Panc1 (cell line): ENCODE measurements around the gene LIME1. TPM values are rescaled to one million over a fixed set of nuclear protein-coding genes. Genes with fewer than 3 reads are reported as not detected.
A peak's percentile ranks its signal among the peaks of the same experiment; 100 is the strongest.

Source experiments
- ATAC-seq: fragments of 200-7000 bp; cut with Tn5 transposase; 2 replicates; pipeline ENCODE4 v1.9.1; 2020; ENCODE audit warnings: mild to moderate bottlenecking, moderate library complexity
- BruUV-seq: library from RNA; stranded (reverse); fragments of 400-500 nt; replicated peaks from 2 replicates; lab custom pipeline; 2021; lab: Mats Ljungman, UMichigan
- CTCF ChIA-PET: fragments of 300-600 bp; sonication (Branson Sonifier 250); formaldehyde crosslinking; loops from one replicate; lab custom pipeline; 2022; ENCODE audit warnings: antibody characterized with exemption; lab: Charles Lee
- POLR2A ChIA-PET: fragments of 300-600 bp; sonication (Branson Sonifier 250); formaldehyde crosslinking; loops from one replicate; lab custom pipeline; 2022; ENCODE audit warnings: antibody characterized with exemption; lab: Charles Lee
- DNase-seq: peaks from one replicate; pipeline ENCODE4 v3.0.0-alpha.2; 2010; ENCODE audit warnings: low read depth, low spot score
- H3K27ac ChIP-seq: 2 replicates; pipeline ENCODE4 v1.5.1; 2011; ENCODE audit warnings: mild to moderate bottlenecking, low read length, inconsistent platforms
- H3K27me3 ChIP-seq: fragments of 200-500 bp; sonication (Bioruptor generic); 2 replicates; pipeline ENCODE4 v1.6.0; 2014; ENCODE audit warnings: low read length, inconsistent platforms; ENCODE audit not compliant: control insufficient read depth, insufficient read depth
- H3K36me3 ChIP-seq: fragments of 200-500 bp; sonication (Bioruptor generic); 2 replicates; pipeline ENCODE4 v1.5.1; 2014; ENCODE audit warnings: inconsistent platforms, mild to moderate bottlenecking, low read length, moderate library complexity; ENCODE audit not compliant: control insufficient read depth, insufficient read depth
- H3K4me1 ChIP-seq: 2 replicates; pipeline ENCODE4 v1.5.1; 2011; ENCODE audit warnings: inconsistent platforms, mild to moderate bottlenecking, low read length, moderate library complexity; ENCODE audit not compliant: control insufficient read depth, insufficient read depth
- H3K4me3 ChIP-seq, 2 experiments: 2 replicates each; pipeline ENCODE4 v1.5.1; 2011 to 2012; ENCODE audit warnings: low read depth in 2 of 2, low read length in 2 of 2, mild to moderate bottlenecking in 2 of 2, inconsistent platforms in 1 of 2, moderate library complexity in 1 of 2
- H3K9me3 ChIP-seq: fragments of 200-500 bp; sonication (Bioruptor generic); 2 replicates; pipeline ENCODE4 v1.5.1; 2014; ENCODE audit warnings: low read depth, mild to moderate bottlenecking, inconsistent platforms, low read length, moderate library complexity; ENCODE audit not compliant: control insufficient read depth, insufficient read depth
- POLR2AphosphoS5 ChIP-seq: IDR thresholded peaks from 2 replicates; pipeline ENCODE4 v1.6.1; 2012; ENCODE audit warnings: mild to moderate bottlenecking, low read depth, low read length, moderate library complexity
- SIN3A ChIP-seq: IDR thresholded peaks from 2 replicates; pipeline ENCODE4 v1.6.1; 2012; ENCODE audit warnings: low read depth, mild to moderate bottlenecking, low read length, moderate library complexity, borderline replicate concordance; ENCODE audit not compliant: insufficient read depth
- TCF7L2 ChIP-seq: IDR thresholded peaks from 2 replicates; pipeline ENCODE4 v1.6.1; 2011; ENCODE audit warnings: mild to moderate bottlenecking, low read depth, low read length, inconsistent platforms
- in situ Hi-C: cut with HindIII; loops from 2 replicates; pipeline ENCODE4 v1.10.0; 2016; ENCODE audit warnings: low sequenced_read_pairs, low pct_unique_long_range_greater_than_20kb
- intact Hi-C: fragments of 100-400 bp; cut with micrococcal nuclease; formaldehyde crosslinking; loops from one replicate; pipeline ENCODE4 v1.10.0; 2022; ENCODE audit not compliant: unreplicated experiment
- total RNA-seq: library from RNA; stranded (reverse); gene quantifications from one replicate; pipeline ENCODE4 v1.2.1, GENCODE V29; 2021; ENCODE audit not compliant: unreplicated experiment
- TF ChIP-seq, protein P1 (sequence below): fragments of 450-650 bp; IDR thresholded peaks from 2 replicates; pipeline ENCODE4 v1.5.1; 2017; ENCODE audit warnings: mild to moderate bottlenecking
- TF ChIP-seq, protein P2 (sequence below), 2 experiments: IDR thresholded peaks; 2 replicates each; pipeline ENCODE4 v1.6.1; 2011 to 2012; ENCODE audit warnings: low read depth in 2 of 2, control low read depth in 1 of 2, low read length in 1 of 2, mild to moderate bottlenecking in 1 of 2, moderate library complexity in 1 of 2; ENCODE audit not compliant: insufficient read depth in 1 of 2

Gene LIME1
- total RNA-seq, 1 experiment from 2014 or later = 15.2 TPM

DNA sequence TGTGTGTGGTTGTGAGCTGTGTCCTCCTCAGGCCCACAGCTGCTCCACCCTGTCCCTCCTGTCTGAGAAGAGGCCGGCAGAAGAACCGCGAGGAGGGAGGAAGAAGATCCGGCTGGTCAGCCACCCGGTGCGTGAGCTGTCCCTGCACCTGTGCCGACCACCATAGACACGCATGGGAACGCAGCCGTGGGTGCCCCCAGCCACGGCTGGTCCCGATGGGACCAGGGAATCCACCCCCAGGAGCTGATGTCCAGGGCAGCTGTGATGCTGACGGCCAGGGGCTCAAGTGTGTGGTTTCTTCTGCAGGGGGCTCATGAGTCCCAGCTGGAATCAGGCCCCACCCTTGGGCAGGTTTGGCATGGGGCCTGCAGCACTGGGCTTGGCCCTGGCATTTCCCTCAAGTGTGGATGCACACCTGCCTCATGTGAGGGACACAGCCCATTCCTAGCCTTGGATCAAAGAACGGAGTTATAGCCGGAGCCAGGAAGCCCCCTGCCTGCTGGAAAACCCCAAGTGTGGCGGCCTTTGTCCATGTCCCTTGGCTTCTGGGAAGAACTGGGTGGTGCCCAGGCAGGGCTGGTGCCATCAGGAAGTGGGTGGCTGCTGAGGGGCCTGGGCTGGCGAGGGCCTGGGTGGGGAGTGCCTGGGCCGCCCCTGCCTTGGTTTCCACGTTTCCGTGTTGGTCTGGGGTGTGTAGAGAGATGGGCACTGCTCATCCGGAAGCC is 44.6 kb upstream of the LIME1 start:
- Histone ChIP-seq H3K4me1 (peaks cover 23% of the 10 kb centered on the region), H3K4me3 (no peak overlapping the region), H3K27me3 (no peaks in the 10 kb centered on the region), H3K36me3 (no peaks in the 10 kb centered on the region), H3K9me3 (no peaks in the 10 kb centered on the region), H3K27ac (peak overlapping the region; percentile 34; the same call in 1 of the 2 replicates)
- TF ChIP-seq, protein P1, sequence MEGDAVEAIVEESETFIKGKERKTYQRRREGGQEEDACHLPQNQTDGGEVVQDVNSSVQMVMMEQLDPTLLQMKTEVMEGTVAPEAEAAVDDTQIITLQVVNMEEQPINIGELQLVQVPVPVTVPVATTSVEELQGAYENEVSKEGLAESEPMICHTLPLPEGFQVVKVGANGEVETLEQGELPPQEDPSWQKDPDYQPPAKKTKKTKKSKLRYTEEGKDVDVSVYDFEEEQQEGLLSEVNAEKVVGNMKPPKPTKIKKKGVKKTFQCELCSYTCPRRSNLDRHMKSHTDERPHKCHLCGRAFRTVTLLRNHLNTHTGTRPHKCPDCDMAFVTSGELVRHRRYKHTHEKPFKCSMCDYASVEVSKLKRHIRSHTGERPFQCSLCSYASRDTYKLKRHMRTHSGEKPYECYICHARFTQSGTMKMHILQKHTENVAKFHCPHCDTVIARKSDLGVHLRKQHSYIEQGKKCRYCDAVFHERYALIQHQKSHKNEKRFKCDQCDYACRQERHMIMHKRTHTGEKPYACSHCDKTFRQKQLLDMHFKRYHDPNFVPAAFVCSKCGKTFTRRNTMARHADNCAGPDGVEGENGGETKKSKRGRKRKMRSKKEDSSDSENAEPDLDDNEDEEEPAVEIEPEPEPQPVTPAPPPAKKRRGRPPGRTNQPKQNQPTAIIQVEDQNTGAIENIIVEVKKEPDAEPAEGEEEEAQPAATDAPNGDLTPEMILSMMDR = no peak
- no peak for TF ChIP-seq SIN3A
- TF ChIP-seq POLR2AphosphoS5 = no peak; the same call in 1 of the 2 replicates
- TF ChIP-seq TCF7L2 = no peak
- TF ChIP-seq, protein P2, sequence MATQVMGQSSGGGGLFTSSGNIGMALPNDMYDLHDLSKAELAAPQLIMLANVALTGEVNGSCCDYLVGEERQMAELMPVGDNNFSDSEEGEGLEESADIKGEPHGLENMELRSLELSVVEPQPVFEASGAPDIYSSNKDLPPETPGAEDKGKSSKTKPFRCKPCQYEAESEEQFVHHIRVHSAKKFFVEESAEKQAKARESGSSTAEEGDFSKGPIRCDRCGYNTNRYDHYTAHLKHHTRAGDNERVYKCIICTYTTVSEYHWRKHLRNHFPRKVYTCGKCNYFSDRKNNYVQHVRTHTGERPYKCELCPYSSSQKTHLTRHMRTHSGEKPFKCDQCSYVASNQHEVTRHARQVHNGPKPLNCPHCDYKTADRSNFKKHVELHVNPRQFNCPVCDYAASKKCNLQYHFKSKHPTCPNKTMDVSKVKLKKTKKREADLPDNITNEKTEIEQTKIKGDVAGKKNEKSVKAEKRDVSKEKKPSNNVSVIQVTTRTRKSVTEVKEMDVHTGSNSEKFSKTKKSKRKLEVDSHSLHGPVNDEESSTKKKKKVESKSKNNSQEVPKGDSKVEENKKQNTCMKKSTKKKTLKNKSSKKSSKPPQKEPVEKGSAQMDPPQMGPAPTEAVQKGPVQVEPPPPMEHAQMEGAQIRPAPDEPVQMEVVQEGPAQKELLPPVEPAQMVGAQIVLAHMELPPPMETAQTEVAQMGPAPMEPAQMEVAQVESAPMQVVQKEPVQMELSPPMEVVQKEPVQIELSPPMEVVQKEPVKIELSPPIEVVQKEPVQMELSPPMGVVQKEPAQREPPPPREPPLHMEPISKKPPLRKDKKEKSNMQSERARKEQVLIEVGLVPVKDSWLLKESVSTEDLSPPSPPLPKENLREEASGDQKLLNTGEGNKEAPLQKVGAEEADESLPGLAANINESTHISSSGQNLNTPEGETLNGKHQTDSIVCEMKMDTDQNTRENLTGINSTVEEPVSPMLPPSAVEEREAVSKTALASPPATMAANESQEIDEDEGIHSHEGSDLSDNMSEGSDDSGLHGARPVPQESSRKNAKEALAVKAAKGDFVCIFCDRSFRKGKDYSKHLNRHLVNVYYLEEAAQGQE (IDR thresholded peaks at IDR 0.05; ENCODE audit: insufficient read depth in 1 of 2, low read depth in 2 of 2, low read length in 1 of 2) = no peak
- intact Hi-C loops = no loop called here
- in situ Hi-C loops = no loop called here
- POLR2A ChIA-PET = no interaction called here
- no peak for DNase-seq
- ATAC-seq = no peak
- no TSS peak for BruUV-seq
- CTCF ChIA-PET = no interaction called here

DNA sequence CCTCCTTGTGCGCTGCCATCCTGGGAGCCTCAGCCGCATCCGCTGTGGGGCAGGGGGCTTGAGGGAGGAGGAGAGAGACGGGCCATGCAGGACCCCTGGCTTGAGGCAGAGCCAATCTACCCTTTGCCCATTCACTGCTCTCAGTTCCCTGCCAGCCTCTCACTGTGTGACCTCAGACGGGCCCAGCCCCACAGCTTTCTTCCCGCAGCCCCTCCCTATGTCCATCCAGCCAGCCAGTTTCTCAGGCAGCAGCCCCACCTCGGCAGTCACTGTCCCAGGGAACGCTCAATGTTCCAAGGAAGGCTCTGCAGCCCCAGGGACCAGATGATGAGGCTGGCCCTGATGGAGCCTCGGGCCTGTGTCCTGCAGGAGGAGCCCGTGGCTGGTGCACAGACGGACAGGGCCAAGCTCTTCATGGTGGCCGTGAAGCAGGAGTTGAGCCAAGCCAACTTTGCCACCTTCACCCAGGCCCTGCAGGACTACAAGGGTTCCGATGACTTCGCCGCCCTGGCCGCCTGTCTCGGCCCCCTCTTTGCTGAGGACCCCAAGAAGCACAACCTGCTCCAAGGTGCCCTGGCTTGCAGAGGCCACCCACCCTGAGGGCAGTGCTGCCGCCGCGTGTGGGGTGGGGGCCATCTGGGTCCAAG is 43.9 kb upstream of the LIME1 start:
- BruUV-seq = no TSS peak
- Histone ChIP-seq H3K4me3 (no peak overlapping the region), H3K36me3 (no peaks in the 10 kb centered on the region), H3K27me3 (no peaks in the 10 kb centered on the region), H3K9me3 (no peaks in the 10 kb centered on the region), H3K4me1 (peaks cover 26% of the 10 kb centered on the region), H3K27ac (0 out of 2 replicates have a peak overlapping the region, but pooled peaks have one; percentile 34)
- POLR2A ChIA-PET = no interaction called here
- DNase-seq (no peak), ATAC-seq (peak; percentile 40)
- intact Hi-C loops = no loop called here
- CTCF ChIA-PET = no interaction called here
- in situ Hi-C loops = no loop called here
- TF ChIP-seq, protein P2 (IDR thresholded peaks at IDR 0.05; ENCODE audit: insufficient read depth in 1 of 2, low read depth in 2 of 2, low read length in 1 of 2) = 0 out of 4 replicates have a peak, but pooled peaks of 1 of the 2 experiments have one; percentile 13
- no peak for TF ChIP-seq TCF7L2
